Sigmoid colon (tissue), 4 donors: ENCODE data around the gene LMO2.

Experiments used
- POLR2AphosphoS5 ChIP-seq, 4 donors: sonication (generic); formaldehyde crosslinking; IDR thresholded peaks; one replicate each; pipeline ENCODE4 v1.6.1; 2017; ENCODE audit warnings: antibody characterized with exemption in 4 of 4
- TF ChIP-seq, protein P1 (sequence below), 4 experiments: fragments of 450-650 bp in 3 of 4; fragments of 200-600 bp in 1 of 4; IDR thresholded peaks; one replicate each; pipeline ENCODE4 v1.5.1; 2016 to 2019; ENCODE audit warnings: antibody characterized with exemption in 4 of 4, mild to moderate bottlenecking in 3 of 4, moderate library complexity in 2 of 4

DNA sequence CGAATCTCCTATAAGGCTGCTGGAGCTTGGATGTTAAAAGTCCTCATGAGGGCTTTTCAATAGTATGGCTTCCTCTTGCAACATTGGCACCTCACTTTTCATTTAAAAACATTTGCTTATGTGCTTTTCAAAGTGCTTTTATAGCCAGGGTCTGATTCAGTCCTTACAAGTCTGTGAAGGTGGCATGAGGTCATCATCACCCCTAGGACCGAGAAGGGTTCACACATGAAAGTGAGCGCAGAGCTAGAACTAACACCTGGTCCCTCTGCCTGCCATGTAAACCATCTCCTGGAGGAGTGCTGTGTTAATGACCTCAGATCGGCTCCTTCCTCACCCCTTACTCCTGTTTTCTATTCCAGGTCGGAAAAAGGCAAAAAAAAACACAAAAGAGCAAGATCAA is 12.2 kb upstream of the LMO2 start:
- TF ChIP-seq, protein P1, sequence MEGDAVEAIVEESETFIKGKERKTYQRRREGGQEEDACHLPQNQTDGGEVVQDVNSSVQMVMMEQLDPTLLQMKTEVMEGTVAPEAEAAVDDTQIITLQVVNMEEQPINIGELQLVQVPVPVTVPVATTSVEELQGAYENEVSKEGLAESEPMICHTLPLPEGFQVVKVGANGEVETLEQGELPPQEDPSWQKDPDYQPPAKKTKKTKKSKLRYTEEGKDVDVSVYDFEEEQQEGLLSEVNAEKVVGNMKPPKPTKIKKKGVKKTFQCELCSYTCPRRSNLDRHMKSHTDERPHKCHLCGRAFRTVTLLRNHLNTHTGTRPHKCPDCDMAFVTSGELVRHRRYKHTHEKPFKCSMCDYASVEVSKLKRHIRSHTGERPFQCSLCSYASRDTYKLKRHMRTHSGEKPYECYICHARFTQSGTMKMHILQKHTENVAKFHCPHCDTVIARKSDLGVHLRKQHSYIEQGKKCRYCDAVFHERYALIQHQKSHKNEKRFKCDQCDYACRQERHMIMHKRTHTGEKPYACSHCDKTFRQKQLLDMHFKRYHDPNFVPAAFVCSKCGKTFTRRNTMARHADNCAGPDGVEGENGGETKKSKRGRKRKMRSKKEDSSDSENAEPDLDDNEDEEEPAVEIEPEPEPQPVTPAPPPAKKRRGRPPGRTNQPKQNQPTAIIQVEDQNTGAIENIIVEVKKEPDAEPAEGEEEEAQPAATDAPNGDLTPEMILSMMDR (IDR thresholded peaks at IDR 0.05): no peak
- no peak for TF ChIP-seq POLR2AphosphoS5 (IDR thresholded peaks at IDR 0.05)
